Measurements from ENCODE around the gene RIPOR3. TPM values are rescaled to one million over a fixed set of nuclear protein-coding genes. Genes with fewer than 3 reads are reported as not detected.

Gene RIPOR3
- polyA plus RNA-seq, 2 of the 4 experiments (the other 2 are of a cell fraction) = 0.03 to 0.06 TPM

GRCh38 chr20:50536333-50536732, 155.0 kb downstream of the RIPOR3 start:
- no peak for FAIRE-seq
- WGBS (ENCODE audit: missing lambda C conversion rate) = 77% methylated on average over 4 of the region's 4 CpGs
- Histone ChIP-seq H3K4me3 (no peak overlapping the region), H3K27ac (no peak overlapping the region), H3K4me2 (no peak overlapping the region), H3K9me3 (no peaks in the 10 kb centered on the region), H3K4me1 (peaks cover 31% of the 10 kb centered on the region)
- TF ChIP-seq CEBPB (IDR thresholded peaks at IDR 0.05) (no peak), E2F6 (IDR thresholded peaks at IDR 0.05; ENCODE audit: borderline replicate concordance, low read depth) (no peak), RAD21 (conservative IDR thresholded peaks at IDR 0.05 in 1 of 2, IDR thresholded peaks at IDR 0.05 in 1 of 2) (no peak), NPAS2 (CRISPR knock-in tag; IDR thresholded peaks at IDR 0.05; ENCODE audit: borderline replicate concordance) (no peak)
- no peak for DNase-seq (ENCODE audit: low read depth in 1 of 2, low spot score in 1 of 2)
- no peak for ATAC-seq
- ChIA-PET POLR2A (no interaction called here), CTCF (interaction anchor here (0.6 to 1.4 kb wide), 4 partner anchors 9 to 40 kb away, joined by 3 to 5 read pairs (median 4); no protein-coding TSS in a partner anchor)

Small RNA genes lying within 50 kb of the gene (small RNA-seq; reads per million reads assigned to genes)
- gene MIR1302-5 = 0 reads per million in 6 experiments
- 0 reads per million in 6 experiments for gene MIR645
- gene RF00019 = 0 reads per million in 6 experiments

Other genes starting within 250 kb of the RIPOR3 start
- 21.8 and 23.2 TPM in 2 replicates for gene PTPN1, start 181.2 kb downstream of the RIPOR3 start, polyA plus RNA-seq (2011; rRNA removed)
- 24.3 to 26.7 TPM (median 25.6 TPM) in 3 replicates for gene PTPN1, start 181.2 kb downstream of the RIPOR3 start, polyA plus RNA-seq (2017; fragmentation: RNase III; extraction: RNeasy Plus Mini Kit Qiagen cat#74134 plus additional on column Dnase treatment)
- 6.2 and 6.4 TPM in 2 replicates for gene PARD6B, start 40.0 kb upstream of the RIPOR3 start, polyA plus RNA-seq (2011; rRNA removed)
- gene PARD6B, start 40.0 kb upstream of the RIPOR3 start, polyA plus RNA-seq (2017; fragmentation: RNase III; extraction: RNeasy Plus Mini Kit Qiagen cat#74134 plus additional on column Dnase treatment) = 2.7 to 3.1 TPM (median 2.8 TPM) in 3 replicates
- gene BCAS4, start 103.5 kb upstream of the RIPOR3 start, polyA plus RNA-seq (2011; rRNA removed) = 15.5 and 16.9 TPM in 2 replicates
- 45.9 to 48.4 TPM (median 46.6 TPM) in 3 replicates for gene BCAS4, start 103.5 kb upstream of the RIPOR3 start, polyA plus RNA-seq (2017; fragmentation: RNase III; extraction: RNeasy Plus Mini Kit Qiagen cat#74134 plus additional on column Dnase treatment)
- gene ADNP, start 239.9 kb upstream of the RIPOR3 start, polyA plus RNA-seq (2011; rRNA removed) = 36.7 and 54.9 TPM in 2 replicates
- 37.2 to 40.9 TPM (median 38.1 TPM) in 3 replicates for gene ADNP, start 239.9 kb upstream of the RIPOR3 start, polyA plus RNA-seq (2017; fragmentation: RNase III; extraction: RNeasy Plus Mini Kit Qiagen cat#74134 plus additional on column Dnase treatment)